Activated CD4-positive, CD25-positive, alpha-beta regulatory T cell treated with anti-CD3 and anti-CD28 coated beads, Interleukin-2, amount 50 U/mL, for 24 hours (primary cell): Measurements from ENCODE around the gene ART3.
"Not testable (repeated sequence)": the region's sequence is repeated elsewhere in the genome, so short reads cannot be mapped to it uniquely, and the experiment has no call there.

Experiments
- ATAC-seq, 2 donors: fragments of 150-1000 bp; cut with Tn5 transposase; one replicate each; pipeline ENCODE4 v1.10.0; 2021; ENCODE audit warnings: mild to moderate bottlenecking in 1 of 2, moderate library complexity in 1 of 2

Gene ART3, protein sequence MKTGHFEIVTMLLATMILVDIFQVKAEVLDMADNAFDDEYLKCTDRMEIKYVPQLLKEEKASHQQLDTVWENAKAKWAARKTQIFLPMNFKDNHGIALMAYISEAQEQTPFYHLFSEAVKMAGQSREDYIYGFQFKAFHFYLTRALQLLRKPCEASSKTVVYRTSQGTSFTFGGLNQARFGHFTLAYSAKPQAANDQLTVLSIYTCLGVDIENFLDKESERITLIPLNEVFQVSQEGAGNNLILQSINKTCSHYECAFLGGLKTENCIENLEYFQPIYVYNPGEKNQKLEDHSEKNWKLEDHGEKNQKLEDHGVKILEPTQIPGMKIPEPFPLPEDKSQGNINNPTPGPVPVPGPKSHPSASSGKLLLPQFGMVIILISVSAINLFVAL

DNA sequence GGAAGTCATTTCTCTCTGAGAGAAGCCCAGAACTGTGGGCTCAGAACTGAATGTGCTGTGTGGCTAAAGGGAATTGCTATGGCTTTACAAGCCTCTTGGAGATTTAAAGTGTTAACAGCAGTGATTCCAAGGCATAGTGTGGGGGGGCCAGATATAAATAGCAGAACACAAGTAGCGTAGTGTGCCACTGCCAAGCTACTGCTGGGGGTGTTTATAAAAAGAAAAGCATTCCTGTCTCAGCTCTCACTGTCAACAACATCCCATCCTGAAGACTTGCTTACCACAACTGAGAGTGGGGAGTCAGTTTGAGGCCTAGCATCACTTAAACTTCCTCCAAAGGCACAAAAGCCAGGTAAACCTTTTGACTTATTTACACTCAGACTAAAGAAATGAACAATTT lies at the start of gene ART3:
Gene ART3 (plus strand): TSS at position 242 of the 400 bp plus-strand sequence. CDS start 1,181 bp downstream, outside the sequence.
- ATAC-seq, result no peak

DNA sequence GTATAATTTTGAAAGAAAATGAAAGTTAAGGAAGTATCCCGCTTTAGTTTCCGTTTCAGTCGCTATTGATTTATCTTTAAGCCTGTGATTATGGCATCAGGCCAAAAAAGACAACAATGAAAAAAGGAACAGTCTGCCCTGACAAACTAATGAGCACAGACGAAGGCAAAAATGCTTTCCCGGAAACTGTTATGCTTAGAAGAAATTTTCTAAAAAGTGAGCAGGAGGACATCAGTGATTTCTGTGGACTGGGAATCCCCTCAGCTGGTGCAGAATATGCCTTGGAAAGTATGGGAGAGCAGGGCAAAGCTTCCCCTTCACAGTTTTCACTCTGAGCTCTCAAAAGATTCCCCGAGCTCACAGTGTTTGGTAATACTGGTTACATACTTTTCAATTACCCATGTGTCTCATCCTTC lies 46.2 kb upstream of the ART3 start:
- ATAC-seq, result peak in 1 of 2 donors; percentile 33

DNA sequence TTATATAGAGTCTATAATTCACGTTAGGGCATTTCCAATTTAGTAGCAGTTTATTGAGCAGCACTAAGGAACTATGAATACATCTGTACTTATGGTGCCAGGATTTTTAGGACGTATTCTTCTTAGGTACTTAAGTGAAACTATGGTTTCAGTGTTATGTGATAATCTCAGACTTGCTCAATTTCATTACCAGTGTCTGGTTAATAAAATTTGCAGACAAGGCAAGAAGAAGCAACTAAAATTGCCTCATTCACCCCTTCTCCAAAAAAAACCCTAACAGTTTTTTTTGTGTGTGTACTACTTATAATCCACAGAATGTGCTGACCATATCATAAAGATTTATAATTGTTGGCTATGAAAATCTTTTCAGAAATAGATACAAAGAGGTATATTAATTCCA lies 45.2 kb upstream of the ART3 start:
- no peak for ATAC-seq

DNA sequence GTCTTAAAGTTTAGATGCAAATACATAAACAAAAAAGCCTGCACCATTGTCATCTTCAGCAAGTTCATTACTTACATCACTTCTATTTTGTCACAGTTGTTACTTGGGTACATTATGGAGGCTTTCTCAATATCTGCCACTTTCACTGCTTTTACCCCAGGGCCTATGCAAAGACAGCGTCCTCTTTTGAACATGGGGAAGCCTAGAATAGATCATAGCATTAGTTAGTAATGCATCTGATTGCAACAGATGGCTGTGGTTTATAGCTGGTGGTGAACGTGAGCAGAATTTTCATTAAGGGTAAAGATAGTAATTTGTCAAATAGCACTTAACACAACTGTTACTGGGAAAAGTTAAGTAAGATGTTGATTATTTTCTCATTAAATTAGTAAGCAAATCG lies 39.4 kb upstream of the ART3 start:
- no peak for ATAC-seq

DNA sequence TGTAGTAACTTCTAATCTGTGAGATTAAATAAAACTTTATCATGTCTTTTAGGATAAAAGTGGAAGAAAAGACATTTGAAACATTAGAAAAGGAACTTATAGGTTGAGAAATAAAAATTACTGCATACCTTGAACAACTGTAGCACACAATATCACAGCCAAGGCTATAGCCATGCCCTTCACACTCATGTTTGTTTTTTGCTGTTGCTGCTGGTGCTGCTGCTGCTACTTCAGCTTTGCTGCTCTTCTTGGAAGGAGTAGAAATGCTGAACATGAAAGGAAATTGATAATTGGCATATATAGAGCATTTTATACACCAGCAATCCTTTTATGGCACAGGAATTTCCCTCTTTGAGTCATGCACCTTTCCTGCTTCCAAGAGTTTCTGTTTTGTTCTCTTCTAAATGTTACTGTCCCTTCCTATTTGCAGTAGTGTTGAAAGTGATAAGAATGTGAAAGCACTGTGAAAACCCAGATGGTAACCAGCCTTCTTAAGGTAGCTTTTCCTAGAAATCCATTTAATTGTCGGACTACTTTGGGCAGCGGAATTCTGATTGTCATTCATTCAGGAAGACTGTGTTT lies 38.6 kb upstream of the ART3 start, which contains the start of gene CXCL11:
Gene CXCL11 (minus strand): TSS at position 272 of the 582 bp plus-strand sequence. CDS start 83 bp downstream, at position 189.
- no peak for ATAC-seq

DNA sequence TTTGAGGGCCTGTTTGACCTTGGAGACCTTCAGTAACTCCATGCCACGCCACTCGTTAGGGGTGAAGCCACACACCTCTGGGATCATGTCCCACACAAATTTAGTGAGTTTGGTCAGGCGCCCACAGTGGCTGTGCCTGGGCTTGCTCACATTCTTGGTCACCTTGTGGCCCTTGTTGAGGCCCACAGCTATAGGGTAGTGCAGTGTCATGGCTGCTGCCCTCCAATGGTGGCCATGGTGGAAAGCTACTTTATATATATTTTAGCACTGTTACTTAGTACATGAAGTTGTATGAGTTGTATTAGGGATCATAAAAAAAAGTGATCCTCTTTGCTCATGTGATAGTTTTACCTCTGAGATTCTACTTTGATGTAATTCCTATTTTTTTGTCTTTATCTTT lies 37.7 kb upstream of the ART3 start:
- no peak for ATAC-seq

DNA sequence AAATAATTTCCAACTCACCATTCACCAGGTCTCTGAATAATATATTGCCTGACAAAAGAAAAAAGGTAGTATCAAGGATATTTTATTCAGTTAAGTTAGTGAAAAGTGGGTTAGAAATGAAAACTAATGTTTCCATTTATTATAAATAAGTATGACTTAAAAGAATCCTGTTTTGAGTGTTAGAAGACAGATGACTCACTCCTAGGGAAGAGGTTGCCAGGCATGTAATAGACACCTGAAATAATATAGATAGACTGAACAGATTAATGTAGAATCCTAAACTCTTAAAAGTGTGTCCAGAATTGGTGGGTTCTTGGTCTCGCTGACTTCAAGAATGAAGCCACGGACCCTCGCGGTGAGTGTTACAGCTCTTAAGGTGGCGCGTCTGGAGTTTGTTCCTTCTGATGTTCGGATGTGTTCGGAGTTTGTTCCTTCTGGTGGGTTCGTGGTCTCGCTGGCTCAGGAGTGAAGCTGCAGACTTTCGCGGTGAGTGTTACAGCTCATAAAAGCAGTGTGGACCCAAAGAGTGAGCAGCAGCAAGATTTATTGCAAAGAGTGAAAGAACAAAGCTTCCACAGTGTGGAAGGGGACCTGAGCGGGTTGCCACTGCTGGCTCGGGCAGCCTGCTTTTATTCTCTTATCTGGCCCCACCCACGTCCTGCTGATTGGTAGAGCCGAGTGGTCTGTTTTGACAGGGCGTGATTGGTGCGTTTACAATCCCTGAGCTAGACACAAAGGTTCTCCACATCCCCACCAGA lies 32.1 kb upstream of the ART3 start:
- ATAC-seq, result peak; percentile 55 to 76

DNA sequence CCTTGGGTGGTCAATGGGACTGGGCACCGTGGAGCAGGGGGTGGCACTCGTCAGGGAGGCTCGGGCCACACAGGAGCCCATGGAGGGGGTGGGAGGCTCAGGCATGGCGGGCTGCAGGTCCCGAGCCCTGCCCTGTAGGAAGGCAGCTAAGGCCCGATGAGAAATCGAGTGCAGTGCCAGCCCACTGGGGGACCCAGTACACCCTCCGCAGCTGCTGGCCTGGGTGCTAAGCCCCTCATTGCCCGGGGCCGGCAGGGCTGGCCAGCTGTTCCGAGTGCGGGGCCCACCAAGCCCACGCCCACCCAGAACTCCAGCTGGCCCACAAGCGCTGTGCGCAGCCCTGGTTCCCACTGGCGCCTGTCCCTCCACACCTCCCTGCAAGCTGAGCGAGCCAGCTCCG lies 31.2 kb upstream of the ART3 start:
- ATAC-seq, result not testable (repeated sequence)

DNA sequence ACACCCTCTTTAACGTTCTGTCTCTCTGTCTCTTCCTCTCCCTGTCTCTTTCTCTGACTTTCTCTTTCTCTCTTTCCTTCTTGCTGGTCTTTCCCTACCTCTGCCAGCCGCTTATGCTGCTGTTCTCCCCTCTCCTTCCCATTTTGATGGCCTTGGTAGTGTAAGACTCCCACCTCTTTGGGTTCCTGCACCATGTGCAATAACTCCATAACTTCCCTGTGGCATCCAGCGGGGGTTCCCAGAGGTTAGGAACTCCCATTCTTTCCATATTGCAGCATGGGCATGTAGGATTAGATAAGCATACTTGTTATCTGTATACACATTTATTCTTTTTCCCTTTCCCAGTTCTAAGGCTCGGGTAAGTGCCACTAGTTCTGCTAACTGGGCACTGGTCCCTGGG lies 29.8 kb upstream of the ART3 start:
- not testable (repeated sequence) for ATAC-seq

DNA sequence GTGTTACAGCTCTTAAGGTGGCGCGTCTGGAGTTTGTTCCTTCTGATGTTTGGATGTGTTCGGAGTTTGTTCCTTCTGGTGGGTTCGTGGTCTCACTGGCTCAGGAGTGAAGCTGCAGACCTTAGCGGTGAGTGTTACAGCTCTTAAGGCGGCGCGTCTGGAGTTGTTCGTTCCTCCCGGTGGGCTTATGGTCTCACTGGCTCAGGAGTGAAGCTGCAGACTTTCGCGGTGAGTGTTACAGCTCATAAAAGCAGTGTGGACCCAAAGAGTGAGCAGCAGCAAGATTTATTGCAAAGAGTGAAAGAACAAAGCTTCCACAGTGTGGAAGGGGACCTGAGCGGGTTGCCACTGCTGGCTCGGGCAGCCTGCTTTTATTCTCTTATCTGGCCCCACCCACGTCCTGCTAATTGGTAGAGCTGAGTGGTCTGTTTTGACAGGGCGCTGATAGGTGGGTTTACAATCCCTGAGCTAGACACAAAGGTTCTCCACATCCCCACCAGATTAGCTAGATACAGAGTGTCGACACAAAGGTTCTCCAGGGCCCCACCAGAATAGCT lies 24.6 kb upstream of the ART3 start:
- ATAC-seq, result not testable (repeated sequence)

DNA sequence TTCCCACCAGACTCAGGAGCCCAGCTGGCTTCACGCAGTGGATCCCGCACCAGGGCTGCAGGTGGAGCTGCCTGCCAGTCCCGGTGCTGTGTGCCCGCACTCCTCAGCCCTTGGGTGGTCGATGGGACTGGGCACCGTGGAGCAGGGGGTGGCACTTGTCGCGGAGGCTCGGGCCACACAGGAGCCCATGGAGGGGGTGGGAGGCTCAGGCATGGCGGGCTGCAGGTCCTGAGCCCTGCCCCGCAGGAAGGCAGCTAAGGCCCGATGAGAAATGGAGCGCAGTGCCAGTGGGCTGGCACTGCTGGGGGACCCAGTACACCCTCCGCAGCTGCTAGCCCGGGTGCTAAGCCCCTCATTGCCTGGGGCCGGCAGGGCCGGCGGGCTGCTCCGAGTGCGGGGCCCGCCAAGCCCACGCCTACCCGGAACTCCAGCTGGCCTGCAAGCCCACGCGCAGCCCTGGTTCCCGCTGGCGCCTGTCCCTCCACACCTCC lies 23.9 kb upstream of the ART3 start:
- ATAC-seq, result not testable (repeated sequence)

DNA sequence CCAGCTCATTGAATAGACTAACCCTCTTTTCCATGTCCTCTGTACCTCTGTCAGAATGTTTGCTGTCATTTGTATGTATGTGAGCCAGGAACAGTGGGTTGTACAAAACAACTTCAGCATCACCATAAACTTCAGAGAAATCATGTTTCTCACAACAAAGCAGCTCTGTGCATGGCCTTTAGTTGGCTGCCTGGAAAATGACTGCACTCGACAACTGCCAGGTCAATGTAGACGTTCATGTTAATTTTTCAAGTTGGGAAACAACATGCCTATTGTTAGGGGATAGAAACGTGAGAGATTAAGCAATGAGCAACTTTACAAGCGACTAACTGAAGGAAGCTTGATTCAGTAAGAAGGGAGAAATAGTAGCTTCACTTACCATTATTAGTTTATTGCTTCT lies 20.8 kb upstream of the ART3 start:
- no peak for ATAC-seq

DNA sequence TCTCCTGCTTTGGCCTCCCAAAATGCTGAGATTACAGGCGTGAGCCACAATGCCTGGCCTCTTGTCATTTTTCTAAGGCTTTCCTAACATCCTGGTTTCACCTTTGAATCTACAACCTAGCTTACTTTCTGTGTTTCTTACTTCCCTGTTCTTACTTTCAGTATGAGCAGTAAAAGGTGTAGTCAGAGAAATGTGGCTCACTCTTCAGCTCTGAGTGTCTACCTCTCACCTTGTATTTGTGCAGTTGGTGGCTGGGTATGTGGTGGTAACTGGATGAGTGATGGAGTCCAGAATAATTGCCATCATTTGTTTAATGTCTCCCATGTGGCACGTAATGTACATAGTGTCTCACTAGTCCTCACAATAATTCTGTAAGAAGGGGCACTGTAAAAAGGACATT lies 19.5 kb upstream of the ART3 start:
- ATAC-seq, result peak; percentile 72 to 82

DNA sequence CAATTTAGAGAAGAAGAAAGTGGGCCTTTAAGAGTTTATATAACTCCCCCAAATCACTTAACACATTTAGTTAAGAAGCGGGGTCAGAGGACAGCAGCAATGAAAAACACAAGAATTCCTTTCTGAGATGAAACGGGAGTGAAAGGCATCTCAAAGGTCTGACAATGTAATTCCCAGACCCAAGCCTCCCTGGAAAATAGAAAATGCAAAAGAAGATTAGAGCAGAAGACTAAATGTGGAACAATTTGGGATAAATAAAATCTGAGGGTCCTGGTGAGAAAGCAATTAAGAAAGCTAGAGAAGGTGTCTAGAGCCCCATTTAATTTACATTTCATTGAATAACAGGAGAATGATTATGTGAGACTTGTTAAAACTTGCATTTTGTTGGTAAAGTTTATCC lies 19.1 kb upstream of the ART3 start:
- ATAC-seq, result no peak

DNA sequence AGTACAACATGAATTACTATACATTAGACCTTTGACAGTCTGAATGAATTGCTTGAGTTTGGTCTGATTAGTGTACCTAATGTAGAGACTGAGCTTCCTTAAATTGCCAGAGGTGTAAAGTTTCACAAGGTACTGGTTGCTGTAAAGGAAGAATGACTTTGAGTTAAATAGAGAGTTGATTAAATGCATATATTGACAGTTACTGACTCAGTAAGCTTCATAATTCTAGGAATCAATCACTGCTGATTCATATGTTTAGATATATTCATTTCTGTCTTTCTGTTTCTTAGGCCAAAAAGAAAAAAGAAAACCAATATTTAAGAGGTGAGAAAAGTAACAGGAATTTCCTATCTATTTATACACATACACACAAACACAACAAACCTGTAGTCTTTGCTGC lies 16.2 kb upstream of the ART3 start:
- peak; percentile 73 to 75 for ATAC-seq

DNA sequence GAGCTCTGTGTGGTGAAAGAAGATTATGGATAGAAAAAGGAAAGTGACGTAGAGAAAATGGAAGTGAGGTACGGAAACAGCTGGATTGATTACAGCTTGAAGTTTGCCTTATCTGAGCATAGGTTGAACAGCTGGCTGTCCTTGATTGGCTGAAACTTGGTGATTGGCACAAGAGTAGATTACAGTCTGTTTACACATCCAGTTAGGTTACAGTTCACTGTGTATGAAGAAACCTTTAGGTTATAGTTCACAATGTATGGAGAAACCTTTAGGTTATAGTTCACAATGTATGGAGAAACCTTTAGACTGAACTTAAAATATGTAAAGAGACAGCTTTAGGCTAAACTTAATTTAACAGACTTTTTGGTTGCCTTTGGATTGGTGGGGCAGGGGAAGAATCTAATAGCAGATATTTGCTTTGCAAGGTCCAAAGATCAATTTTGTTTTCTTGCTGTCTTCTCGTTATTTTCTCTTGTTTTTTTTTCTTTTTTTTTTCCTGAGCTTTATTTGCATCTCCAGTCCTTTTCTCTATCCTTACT lies 15.6 kb upstream of the ART3 start:
- no peak for ATAC-seq

DNA sequence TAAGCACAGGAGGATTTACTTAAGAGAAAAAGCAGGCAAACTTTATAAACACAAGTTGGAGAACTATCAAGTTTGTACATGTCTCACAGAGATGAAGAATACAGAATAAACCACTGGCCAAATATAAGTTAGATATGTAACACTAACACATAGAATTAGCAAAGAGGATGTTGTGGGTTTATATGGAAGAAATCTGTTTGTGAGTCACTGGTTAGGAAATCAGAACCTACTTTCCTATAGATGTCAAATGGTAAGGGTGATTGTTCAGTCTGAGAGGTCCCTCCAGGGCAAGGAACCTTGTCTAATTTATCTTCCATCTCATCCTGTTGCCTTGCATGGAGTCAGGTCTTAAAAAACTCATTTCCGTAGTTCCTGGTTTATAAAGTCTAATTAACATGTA lies 14.8 kb upstream of the ART3 start:
- peak in 1 of 2 donors; percentile 34 for ATAC-seq

DNA sequence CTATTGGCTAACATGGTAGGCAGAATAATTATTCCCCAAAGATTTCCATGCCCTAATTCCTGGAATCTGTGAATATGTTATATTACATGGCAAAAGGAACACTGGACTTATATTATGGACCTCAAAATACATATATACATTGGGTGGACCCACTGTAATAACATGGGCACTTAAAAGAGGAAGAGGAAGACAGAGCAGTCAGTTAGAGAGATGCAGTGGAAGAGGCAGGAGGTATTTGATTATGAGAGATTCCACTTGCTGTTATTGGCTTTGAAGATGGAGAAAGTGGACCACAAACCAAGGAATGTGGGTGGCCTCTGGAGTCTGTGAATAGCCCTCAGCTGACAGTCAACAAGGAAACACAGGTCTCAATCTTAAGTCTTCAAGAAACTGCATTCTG lies 14.0 kb upstream of the ART3 start:
- no peak for ATAC-seq

DNA sequence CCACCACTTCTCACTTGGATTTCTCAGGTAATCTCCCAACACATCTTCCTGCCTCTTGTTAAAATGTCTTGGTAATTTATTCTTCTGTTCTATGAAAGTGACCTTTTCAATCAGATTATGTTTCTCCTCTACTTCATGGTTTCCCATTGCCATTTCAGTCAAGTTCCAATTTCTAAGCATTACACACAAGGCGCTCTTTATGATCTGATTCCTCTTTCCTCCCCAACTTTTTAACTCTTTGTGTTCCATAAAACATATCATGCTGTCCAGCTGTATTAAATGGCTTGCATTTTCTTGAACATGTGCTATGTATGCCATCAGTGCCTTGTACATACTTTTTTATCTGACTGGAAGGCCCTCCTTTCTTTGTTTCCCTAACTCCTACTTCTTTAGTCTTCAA lies 13.1 kb upstream of the ART3 start:
- no peak for ATAC-seq

DNA sequence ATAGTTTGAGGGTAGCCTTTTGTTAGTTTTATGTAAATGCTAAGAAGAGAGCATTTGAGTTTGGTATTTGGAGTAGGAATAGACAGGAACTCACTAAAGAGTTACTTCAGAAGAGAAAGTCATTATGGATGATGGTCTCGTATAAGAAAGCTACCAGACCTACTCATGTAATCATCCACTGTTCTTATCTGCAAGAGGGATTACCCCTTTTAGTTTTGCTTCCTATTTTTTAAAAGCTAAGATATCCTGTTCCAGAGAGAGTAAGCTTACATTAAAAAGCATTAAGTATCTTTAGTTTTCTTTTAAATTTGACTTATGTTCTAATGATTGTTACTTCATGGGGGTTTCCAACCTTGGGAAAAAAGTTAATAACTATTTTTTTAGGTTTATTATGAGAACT lies 12.5 kb upstream of the ART3 start:
- ATAC-seq, result no peak

DNA sequence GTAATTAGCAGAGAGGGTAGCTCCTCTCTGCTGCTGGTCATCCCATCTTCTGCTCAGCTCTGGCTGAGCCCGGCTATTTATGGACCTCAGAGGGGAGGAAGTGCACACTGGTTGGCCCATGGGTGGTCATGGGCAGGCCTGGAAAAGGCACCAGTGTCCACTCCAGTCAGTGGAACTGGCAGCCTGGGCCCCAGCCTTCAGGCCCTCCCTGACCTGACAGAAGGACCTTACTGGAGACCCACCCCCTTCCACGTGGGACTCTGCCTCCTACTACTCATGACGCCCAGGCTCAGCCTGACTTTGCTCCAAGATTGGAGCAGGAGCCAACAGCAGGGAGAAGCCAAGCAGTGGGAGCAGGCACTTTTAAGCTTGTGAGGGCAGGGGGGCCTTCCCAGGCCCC lies 8.0 kb upstream of the ART3 start:
- no peak for ATAC-seq

DNA sequence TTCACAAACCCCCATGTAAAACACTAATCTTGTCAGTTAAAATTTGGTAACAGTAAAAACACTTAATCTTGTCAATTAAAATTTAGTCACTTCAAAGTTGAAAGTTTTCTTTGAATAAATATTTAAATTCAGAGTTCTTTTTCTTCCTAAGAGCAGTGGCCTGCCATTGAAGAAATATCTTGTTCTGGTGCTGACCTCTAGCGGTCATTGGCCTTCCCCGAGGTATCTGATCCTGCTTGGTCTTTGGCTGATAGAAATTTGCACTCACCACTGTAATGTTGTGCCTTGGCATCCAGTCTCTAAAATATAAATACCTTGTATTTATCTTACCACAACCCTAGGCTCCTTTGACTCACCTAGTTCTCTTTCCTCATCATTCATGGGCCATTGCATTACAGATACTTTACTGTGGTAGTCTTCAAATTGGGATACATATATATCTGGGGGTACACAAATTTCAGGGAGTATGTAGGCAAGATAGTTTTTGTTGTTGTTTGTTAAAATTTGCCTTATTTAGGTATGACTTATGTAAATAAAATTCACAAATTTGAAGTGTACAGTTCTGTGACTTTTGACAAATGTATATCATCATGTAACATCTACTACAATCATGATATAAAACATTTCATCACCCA lies 6.7 kb upstream of the ART3 start:
- peak; percentile 71 to 78 for ATAC-seq
